ENCODE data around the gene LLPH.

DNA sequence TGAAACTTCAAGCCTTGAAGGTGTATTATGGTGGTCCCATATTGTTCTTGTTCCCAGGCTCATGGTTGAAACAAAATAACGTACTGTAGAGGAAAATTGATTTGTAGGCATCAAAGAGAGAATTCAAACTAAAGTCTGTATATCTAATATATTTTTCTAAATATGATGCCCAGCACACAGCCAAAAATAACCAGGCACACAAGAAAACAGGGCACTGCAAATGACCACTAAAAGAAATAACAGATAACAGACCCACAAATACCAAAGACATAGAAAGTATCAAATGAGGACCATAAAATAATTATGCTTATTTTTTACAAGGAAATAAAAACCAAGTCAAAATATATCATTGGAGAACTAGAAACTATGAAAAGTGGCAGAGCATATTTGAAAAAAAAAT lies 46.8 kb downstream of the LLPH start:
- TF ChIP-seq ZFX (IDR thresholded peaks at IDR 0.05) (no peak), POLR2A (IDR thresholded peaks at IDR 0.05; ENCODE audit: borderline replicate concordance, extremely low read depth, insufficient read depth, insufficient read length) (no peak), RAD21 (IDR thresholded peaks at IDR 0.05; ENCODE audit: low read depth) (no peak), EZH2 (IDR thresholded peaks at IDR 0.05) (no peak), POLR2AphosphoS5 (IDR thresholded peaks at IDR 0.05; ENCODE audit: low read depth, low read length) (no peak), JUND (IDR thresholded peaks at IDR 0.05) (no peak)
- TF ChIP-seq, protein P1, sequence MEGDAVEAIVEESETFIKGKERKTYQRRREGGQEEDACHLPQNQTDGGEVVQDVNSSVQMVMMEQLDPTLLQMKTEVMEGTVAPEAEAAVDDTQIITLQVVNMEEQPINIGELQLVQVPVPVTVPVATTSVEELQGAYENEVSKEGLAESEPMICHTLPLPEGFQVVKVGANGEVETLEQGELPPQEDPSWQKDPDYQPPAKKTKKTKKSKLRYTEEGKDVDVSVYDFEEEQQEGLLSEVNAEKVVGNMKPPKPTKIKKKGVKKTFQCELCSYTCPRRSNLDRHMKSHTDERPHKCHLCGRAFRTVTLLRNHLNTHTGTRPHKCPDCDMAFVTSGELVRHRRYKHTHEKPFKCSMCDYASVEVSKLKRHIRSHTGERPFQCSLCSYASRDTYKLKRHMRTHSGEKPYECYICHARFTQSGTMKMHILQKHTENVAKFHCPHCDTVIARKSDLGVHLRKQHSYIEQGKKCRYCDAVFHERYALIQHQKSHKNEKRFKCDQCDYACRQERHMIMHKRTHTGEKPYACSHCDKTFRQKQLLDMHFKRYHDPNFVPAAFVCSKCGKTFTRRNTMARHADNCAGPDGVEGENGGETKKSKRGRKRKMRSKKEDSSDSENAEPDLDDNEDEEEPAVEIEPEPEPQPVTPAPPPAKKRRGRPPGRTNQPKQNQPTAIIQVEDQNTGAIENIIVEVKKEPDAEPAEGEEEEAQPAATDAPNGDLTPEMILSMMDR (IDR thresholded peaks at IDR 0.05 in 2 of 3, conservative IDR thresholded peaks at IDR 0.05 in 1 of 3; ENCODE audit: borderline replicate concordance in 1 of 3, insufficient read depth in 1 of 3, low read depth in 2 of 3, low read length in 2 of 3), result no peak
- TF ChIP-seq, protein P2, sequence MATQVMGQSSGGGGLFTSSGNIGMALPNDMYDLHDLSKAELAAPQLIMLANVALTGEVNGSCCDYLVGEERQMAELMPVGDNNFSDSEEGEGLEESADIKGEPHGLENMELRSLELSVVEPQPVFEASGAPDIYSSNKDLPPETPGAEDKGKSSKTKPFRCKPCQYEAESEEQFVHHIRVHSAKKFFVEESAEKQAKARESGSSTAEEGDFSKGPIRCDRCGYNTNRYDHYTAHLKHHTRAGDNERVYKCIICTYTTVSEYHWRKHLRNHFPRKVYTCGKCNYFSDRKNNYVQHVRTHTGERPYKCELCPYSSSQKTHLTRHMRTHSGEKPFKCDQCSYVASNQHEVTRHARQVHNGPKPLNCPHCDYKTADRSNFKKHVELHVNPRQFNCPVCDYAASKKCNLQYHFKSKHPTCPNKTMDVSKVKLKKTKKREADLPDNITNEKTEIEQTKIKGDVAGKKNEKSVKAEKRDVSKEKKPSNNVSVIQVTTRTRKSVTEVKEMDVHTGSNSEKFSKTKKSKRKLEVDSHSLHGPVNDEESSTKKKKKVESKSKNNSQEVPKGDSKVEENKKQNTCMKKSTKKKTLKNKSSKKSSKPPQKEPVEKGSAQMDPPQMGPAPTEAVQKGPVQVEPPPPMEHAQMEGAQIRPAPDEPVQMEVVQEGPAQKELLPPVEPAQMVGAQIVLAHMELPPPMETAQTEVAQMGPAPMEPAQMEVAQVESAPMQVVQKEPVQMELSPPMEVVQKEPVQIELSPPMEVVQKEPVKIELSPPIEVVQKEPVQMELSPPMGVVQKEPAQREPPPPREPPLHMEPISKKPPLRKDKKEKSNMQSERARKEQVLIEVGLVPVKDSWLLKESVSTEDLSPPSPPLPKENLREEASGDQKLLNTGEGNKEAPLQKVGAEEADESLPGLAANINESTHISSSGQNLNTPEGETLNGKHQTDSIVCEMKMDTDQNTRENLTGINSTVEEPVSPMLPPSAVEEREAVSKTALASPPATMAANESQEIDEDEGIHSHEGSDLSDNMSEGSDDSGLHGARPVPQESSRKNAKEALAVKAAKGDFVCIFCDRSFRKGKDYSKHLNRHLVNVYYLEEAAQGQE (IDR thresholded peaks at IDR 0.05; ENCODE audit: low read depth), result no peak
- TF ChIP-seq, protein P3, sequence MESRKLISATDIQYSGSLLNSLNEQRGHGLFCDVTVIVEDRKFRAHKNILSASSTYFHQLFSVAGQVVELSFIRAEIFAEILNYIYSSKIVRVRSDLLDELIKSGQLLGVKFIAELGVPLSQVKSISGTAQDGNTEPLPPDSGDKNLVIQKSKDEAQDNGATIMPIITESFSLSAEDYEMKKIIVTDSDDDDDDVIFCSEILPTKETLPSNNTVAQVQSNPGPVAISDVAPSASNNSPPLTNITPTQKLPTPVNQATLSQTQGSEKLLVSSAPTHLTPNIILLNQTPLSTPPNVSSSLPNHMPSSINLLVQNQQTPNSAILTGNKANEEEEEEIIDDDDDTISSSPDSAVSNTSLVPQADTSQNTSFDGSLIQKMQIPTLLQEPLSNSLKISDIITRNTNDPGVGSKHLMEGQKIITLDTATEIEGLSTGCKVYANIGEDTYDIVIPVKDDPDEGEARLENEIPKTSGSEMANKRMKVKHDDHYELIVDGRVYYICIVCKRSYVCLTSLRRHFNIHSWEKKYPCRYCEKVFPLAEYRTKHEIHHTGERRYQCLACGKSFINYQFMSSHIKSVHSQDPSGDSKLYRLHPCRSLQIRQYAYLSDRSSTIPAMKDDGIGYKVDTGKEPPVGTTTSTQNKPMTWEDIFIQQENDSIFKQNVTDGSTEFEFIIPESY (IDR thresholded peaks at IDR 0.05; ENCODE audit: extremely low read depth, insufficient replicate concordance, low read length), result no peak
- TF ChIP-seq, protein P4, sequence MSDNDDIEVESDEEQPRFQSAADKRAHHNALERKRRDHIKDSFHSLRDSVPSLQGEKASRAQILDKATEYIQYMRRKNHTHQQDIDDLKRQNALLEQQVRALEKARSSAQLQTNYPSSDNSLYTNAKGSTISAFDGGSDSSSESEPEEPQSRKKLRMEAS (IDR thresholded peaks at IDR 0.05), result no peak

Data from HCT116 (cell line).